Right renal pelvis (tissue), 4 donors: ENCODE results near the gene HIVEP3. TPM values are rescaled to one million over a fixed set of nuclear protein-coding genes. Genes with fewer than 3 reads are reported as not detected.

Experiments used
- DNase-seq, 4 donors: peaks; one replicate each; pipeline ENCODE4 v3.0.0-alpha.2; 2013; ENCODE audit warnings: low read depth in 4 of 4, low spot score in 3 of 4, missing footprints in 1 of 4
- polyA plus RNA-seq, 4 donors: library from polyadenylated mRNA; unstranded; fragments of 120-200 nt; gene quantifications; one replicate each; pipeline ENCODE4 v1.2.1, GENCODE V29; 2013; ENCODE audit not compliant: insufficient read length in 4 of 4

HIVEP3 gene
- polyA plus RNA-seq, 4 donors: 3.9 to 4.9 (median 4.5) TPM

DNA sequence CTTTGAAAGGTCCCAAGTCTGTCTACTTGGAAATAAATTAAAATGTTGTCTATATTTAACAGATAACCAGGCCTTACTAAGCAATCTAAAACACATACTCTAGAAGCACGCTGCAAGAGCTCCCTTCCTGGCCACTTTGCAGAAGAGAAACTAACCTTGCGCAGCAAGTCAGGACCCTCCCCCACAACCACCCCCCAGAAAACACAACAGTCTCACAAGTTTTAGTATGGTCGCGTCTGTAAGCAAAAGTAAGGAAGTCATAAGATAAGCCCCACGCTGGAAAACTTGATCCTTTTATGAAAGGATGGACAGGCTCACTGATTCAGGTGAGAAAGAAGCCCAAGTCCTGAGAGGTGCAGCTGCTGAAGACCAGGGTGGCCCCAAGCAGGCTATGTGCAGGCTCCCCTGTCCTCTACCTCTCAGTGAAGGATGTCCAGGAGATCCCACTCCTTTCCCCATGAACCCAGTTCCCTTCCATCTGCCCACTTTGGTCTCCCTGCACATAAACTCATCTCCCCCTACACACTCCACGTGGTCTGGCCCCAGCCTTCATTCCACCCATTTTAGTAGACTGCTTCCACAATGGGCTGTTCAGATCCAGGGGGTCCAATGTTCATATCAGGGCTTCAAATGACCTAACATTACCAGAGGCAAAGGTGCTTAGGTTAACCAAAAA lies 23.8 kb downstream of the HIVEP3 start:
- no peak for DNase-seq

DNA sequence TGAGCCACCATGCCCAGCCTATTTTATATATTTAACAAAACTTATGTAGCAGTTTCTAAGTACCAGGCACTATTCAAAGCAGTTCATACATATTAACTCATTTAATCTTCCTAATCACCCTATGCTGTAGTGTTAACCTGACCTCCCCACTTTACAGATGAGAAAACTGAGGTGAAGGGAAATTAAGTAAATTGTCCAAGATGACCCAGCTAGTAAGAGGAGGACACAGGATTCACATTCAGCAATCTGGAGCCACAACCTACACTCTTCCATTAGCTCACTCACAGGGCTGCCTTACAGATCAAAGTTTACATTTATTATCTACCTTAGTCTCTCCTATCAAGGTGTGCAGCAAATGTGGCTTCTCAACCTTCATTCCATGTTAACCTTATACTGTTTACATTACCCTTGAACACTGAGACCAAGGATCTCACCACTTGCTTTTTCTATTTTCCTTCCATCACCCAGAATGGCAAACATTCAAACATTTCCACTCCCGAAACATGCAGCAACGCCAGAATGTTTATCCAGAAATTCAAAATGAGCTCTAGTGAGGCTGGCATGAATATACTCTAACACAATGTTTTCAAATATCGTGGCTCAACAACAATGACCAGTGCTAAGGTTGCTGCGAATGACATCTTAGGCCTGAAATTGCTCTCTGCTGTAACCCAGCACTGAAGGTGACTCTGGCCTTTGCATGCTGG lies 24.5 kb downstream of the HIVEP3 start:
- DNase-seq: no peak

DNA sequence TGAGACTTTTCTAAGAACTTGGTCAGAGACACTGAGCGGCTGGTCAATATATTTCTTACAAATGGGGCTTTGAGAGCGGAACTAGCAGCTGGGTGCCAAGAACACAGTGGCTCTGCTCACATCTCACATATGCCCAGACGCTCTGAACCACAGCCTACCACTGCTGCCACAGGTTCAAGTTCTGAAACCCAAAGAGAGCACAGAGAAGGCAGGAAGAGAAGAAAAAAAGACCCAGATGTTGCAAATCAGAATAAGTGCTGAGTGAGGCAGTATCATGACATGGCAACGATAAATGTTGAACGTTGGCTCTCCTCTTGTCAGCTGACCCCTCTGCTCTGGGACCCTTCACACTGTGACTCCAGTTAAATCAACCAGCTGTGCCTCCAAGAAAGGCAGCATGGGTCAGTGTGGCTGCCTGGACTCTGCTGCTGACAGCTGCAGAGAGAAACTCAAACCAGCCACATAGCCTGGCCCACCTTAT lies 26.4 kb downstream of the HIVEP3 start:
- no peak for DNase-seq

DNA sequence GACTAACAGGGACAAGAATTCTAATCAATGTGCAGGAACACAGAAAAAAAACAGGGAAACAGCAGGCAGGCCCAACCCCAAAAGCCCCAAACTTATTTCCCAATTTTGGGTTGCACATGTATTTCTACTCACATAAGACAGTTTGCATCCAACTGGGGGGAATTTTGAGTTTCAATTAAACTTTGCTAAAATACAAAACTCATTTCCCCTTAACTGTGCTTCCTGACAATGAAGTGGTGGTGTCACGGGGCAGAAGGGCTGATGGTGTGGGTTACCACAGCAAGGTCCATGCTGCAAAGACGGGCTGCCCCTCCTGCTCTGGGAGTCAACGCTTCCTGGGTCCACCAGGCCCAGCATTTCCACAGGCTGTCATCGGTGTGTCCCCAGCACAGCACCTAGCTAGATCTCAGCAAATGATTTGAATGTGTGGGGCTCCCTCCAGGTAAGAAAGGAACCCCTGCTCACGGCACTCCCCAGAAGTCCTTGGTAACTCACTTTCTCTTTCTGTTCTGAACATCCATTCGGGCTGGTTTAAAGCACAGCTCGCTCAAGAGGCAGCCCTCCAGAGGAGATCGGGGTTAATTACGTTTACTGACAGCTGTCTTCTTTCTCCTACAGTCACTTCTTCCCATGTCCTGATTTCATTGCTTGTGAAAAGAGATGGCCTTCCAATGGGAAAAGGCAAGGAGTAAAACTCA lies 27.4 kb downstream of the HIVEP3 start:
- DNase-seq: no peak

DNA sequence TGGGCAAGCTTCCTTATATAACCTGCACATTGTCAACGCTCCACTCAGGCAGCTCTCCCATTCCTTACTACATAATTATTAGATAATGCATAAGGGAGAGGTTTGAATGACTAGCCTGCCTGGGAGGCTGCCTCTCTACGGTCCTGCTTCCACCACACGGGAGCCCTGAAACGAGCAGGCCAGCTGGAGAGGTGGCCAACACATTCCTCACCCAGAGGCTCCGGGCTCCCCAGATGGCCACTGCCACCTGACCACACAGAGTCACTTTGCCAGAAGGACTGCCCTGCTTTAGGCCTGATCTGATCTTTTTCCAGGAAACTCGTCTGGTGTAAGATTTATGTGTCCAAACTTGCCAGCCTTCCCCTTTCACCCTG lies 27.9 kb downstream of the HIVEP3 start:
- DNase-seq: no peak

DNA sequence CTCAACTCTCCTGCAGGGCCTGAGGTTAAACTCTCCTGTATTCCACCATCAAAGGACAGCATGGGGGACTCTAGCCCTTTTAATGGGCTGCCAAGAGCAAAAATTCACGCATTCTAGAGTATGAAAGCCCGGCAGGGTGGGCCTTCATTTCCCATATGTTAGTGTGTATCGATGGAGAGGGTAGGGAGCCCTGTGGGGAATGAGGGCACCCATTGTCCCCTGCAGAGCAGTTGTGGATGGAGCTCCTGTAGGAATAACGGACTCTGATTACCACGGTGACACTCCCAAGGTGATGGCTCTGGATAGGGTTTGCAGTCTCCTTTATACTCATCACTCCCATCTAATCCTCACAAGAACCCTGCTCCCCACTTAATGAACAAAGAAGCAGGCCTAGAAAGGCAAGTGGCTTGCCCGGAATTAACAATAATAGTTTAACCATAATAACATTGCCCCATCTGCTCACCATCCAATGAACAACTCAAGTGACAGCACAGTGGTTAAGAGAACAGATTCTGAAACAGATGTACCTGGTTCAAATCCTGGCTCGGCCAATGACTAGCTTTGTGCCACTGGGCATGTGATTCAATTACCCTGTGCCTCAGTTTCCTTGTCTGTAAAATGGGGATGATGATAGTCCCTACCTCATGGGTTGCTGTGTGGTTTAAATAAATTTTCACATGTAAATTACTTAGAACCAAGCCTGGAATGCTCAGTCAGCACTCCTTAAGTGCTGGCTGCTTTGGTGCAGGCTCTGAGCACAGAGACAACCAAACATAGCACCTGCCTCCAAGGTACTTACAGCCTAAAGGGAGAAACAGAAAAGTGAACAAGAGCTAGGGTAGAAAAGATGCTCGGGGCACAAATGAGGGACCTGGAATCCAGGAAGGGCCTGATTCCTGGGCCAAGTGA lies 29.0 kb downstream of the HIVEP3 start:
- DNase-seq: no peak

DNA sequence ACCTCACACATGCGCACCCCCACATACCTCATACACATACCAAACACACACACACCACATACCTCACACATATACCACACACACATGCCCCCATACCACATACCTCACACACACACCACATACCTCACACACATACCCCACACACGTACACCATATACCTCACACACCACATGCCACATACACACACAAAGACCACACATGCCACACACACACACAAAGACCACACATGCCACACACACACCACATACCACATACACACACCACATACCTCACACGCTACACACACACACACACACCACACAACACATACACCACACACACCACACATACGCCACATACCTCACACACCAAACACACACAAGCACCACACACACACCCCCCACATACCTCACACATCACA lies 30.0 kb downstream of the HIVEP3 start:
- DNase-seq: no peak

DNA sequence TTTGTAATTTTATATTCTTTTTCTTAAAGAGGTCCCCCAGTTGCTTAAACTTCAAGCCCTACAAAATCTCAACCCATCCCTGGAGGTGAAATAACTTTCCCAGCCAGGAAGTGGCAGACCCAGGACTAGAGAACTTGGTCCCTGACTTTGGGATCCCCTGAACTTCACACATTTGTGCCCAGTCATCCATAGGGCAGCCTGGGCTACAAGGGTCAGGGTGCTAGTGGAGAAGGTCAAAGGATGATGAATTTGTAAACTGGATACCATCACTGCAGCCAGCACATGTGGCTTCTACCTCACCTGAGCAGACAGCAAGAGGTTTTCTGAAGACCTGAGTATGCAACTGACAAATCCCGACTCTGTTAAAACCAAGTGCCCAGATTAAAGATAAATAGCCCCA lies 31.4 kb downstream of the HIVEP3 start:
- no peak for DNase-seq

DNA sequence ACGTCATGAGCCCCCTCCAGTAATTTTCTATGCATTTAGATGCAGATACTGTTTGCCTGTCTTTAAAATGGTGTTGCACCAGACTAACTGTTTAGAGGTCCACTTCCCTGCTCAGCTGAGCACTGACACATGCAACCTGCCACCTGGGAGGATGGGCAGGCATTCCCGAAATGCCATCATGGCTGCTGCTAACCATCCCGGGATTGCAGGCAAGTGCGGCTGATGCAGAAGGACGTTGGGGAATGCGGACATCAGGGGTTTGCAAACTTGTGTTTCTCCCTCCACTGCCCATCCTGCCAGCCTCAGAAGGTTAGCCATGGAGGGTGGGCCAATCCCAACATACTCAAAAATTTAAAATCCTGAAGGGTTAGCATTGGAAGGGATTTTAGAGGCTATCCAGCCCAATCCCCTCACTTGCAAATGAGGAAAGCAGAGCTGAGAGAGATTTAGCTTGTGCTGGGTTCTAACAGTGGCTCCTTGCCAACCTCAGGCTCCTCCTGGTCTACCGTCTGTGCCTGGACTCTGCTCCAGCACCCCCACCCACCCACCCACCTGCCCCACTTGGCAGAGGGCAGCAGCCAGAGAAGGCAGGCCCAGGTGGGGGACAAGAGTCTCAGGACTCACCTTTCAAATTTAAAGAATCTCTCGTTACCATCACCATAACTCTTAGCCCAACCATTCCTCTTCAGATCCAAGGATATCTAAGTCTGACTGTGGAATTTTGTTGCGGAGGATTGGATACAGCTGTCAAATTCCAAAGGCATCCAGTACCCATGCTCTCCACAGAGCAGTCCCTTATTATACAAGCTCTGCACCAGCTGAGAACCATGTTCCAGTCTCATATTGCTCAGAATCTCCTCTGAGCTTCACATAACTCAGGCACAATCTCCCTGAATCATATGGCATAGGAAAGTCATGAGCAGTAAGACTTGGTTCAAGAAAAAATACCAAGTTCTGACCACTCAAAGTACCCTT lies 34.2 kb downstream of the HIVEP3 start:
- DNase-seq: no peak

DNA sequence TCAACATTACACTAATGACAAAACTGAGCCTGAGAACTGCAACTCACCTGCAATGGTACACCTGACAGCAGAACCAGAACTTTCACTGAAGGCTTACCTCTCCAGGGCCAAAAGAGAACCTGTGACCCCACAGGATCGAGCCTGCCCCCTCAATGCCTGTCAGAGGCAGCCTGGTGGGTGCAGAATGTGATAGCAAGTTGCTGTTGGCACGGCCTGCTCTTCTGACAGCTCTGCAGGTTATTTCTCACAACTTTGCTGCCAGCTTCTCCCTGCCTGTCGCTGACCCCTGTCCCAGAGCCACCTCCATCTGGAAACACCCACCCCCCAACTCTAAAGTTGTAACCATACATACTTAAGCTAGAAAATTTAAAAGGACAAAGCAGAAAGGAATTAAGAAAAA lies 35.2 kb downstream of the HIVEP3 start:
- no peak for DNase-seq

DNA sequence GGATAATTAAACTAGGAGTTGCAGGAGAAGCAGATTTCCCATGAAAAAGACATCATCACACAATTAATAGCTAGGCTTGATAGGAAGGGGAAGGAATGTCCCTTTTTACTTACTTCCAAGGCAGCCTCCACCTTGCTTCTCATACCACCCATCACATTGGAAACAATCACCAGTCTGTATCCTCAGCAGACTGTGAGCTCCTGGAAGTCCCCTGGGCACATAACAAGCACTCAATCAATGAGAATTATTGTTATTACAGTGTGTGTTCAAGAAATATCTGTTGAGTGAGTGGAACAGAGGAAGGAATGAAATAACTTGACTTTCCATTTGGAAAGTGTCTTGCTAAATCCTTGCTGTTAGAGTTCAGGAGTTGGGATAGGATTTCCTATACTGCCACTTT lies 36.2 kb downstream of the HIVEP3 start:
- DNase-seq: no peak

DNA sequence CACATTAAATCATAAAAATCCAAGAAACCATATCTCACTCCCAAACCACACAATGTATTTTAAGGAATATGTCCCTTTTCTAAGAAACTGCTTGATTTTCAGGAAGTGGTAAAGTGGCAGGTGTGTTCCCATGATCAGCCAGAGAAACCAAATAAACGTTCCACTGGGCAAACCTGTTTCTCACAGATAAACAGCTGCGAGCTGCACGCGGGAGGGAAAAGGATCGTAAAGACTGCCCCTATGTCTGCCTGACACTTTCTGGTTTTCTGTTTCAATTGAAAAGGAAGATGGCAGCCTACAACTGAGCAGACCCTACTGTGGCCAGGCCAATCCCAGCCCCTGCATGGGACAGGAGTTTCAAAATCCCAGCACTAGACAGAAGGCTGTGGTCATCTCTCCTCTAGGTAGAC lies 36.6 kb downstream of the HIVEP3 start:
- no peak for DNase-seq

DNA sequence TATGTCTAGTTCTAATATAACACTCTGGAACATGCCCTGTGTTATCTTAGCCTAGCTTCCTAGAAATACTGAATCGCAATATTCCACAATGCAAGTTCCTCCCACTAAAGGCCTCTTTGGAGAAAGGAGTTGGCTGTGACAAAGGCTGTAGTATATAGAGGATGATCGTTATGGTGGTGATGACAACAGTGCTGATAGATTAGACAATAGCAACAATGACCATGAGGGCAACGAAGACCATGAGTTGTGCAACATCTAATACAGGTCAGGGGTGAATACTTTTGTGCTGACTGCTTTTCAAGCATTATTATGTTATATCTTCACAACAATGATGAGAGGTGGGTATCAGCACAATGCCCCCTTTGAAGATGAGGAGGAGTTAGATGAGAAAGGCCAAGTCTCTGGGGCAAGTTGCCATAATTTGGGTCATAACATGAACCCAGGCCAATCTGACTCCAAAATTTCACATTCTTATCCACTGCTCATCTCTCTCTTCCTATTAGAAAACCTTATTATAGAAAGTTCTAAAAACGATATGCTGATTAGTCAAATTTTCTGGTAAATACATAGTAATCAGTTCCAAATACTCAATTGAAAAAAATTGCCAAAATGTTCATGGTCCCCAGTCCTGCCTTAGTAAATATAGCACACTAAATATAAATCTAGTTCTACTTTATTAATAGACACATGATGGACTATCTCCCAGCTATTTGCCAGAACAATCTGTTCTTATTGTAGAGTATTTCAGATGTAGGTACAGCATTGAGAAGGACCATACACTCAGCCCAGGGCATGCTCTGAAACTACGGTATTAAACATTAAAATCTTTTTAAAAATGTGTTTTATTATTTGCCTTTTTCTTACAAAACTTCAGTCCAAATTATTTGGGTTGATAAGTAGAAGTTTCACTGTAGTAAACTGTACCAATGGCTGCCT lies 37.5 kb downstream of the HIVEP3 start:
- no peak for DNase-seq

DNA sequence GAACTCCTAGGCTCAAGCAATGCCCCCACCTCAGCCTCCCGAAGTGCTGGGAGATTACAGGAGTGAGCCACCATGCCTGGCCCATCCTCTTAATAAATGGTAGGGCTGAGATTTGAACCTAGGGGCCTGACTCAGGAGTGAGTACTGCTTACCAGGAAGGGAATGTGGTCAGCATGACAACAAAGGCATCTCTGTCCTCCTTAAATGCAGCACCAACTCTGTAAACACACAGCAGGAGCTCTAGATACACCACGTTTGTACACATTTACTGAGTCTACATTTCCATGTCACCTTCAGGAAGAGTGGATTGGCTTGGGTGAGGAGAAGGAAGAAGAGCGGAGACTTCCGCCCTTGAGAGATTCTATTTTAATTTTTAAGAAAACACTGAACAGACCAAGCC lies 38.5 kb downstream of the HIVEP3 start:
- DNase-seq: no peak

DNA sequence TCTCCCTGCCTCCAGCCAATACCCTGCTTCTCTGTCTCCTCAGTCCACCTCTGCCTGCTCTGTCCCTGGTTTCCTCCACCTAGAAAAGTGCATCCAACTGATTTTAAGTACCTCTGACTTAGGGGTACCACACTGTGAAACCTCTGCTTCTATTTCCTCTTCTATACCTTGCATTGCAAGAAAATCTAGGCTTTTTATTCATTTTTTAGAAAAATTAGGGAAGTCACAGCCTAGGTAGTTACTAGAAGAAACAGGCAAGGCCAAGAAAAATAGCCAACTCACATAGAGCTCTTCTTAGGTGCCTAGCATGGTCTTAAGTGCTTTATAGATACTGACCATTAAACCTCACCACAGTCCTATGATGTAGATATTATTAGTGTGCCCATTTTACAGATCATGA lies 39.1 kb downstream of the HIVEP3 start:
- no peak for DNase-seq

DNA sequence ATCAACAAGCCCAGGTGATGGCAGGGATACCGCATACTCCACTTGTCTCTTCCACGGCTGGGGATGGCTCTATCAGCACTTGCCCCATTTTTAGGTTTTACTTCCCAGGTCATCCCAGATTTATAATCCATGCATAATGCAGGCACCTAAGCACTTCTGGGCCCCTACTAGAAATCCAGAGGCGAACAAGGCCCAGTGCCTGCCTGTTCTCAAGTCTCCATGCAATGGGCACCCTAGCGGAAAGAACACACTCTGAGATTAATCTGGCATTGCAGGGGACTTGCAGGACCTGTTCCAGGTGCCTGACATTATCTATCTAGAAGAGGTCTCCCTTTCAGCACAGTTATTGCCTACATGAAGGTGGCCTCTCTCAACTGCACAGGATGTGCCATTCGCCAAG lies 39.8 kb downstream of the HIVEP3 start:
- no peak for DNase-seq

DNA sequence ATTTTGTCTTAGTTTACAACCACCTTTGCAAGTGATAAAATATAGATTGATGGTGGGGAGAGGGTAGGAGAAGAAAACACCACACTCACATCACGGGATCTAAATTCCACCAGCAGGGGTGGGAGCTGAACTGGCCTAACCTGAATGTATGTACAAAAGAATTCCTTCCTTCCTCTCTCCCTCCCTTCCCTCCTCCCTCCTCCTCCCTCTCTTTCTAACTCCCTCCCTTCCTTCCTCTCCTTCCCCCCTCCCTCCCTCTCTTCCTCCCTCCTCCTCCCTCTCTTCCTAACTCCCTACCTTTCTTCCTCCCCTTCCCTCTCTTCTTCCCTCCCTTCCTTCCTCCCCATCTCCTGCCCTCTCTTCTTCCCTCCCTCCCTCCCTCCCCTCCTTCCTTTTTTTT lies 40.2 kb downstream of the HIVEP3 start:
- no peak for DNase-seq

DNA sequence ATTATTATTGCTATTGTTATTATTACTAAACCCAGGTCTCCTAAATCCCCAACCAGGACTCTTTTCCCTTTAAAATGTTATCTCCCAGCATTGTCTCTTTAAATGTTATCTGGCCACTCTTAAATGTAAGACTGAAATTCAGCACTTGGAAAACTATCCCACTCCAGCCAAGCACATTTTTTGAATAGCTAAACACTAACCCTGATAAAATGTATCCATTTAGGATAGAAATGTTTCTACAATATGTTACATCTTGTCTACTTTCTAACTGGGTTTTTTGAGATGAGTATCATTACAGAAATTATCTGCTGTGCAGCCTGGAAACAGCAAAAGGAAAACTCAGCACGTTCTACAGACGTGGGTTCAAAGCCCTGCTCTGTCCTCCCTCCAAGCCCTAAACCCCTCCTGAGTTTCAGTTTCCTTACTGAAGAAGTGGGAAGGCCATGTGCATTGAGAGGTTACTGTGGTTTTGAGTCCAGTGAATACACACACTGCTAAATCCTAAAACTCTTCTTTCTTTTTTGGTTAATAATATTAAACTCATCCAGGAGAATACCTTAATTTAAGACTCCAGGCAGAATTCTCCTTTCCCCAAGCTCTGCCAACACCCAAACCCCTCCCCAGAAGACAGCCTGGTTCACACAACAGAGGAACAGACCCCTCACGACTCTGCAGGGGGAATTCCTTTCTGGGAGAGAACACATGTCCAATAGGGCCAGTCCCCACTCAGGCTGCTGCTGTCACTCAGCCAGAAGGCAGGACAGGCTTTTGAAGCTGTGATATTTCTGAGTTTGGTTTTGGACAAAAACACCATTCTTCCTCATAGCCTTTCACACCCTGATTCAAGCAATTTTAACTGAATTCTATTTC lies 41.9 kb downstream of the HIVEP3 start:
- no peak for DNase-seq
